Skeletal muscle satellite cell (primary cell): ENCODE measurements around the gene KIF26A.

Experiments
- H3K27me3 ChIP-seq: 2 replicates; pipeline ENCODE4 v1.7.0; 2013; ENCODE audit warnings: low read length; ENCODE audit not compliant: control insufficient read depth, insufficient read depth
- H3K36me3 ChIP-seq: 2 replicates; pipeline ENCODE4 v1.7.0; 2013; ENCODE audit warnings: mild to moderate bottlenecking, control low read depth, low read length; ENCODE audit not compliant: insufficient read depth
- H3K4me1 ChIP-seq: 2 replicates; pipeline ENCODE4 v1.7.0; 2013; ENCODE audit warnings: low read length; ENCODE audit not compliant: control insufficient read depth, insufficient read depth
- H3K4me2 ChIP-seq: 2 replicates; pipeline ENCODE4 v1.7.0; 2013; ENCODE audit warnings: mild to moderate bottlenecking, low read length
- H3K4me3 ChIP-seq: 2 replicates; pipeline ENCODE4 v1.7.0; 2013; ENCODE audit warnings: low read length
- H3K9ac ChIP-seq: 2 replicates; pipeline ENCODE4 v1.7.0; 2013; ENCODE audit warnings: mild to moderate bottlenecking, low read depth, low read length, moderate library complexity
- H3K9me3 ChIP-seq: replicated peaks from 2 replicates; pipeline ENCODE4 v1.7.0; 2013; ENCODE audit warnings: mild to moderate bottlenecking, control low read depth, low read length

Gene KIF26A

GRCh38 chr14:104214431-104215218 is 76.2 kb downstream of the KIF26A start:
- no peaks in the 10 kb centered on the region for H3K27me3 ChIP-seq
- no peaks in the 10 kb centered on the region for H3K4me1 ChIP-seq

GRCh38 chr14:104215706-104216334 is 77.4 kb downstream of the KIF26A start:
- Histone ChIP-seq H3K36me3 (no peaks in the 10 kb centered on the region), H3K4me1 (no peaks in the 10 kb centered on the region), H3K4me2 (no peak overlapping the region), H3K9me3 (peaks cover 10% of the 10 kb centered on the region), H3K4me3 (no peak overlapping the region), H3K9ac (no peak overlapping the region), H3K27me3 (no peaks in the 10 kb centered on the region)

More at GRCh38 chr14:104214431-104215218, 76.2 kb downstream of the KIF26A start:
- H3K4me3 ChIP-seq = no peak overlapping the region
- no peak overlapping the region for H3K4me2 ChIP-seq
- H3K36me3 ChIP-seq = no peaks in the 10 kb centered on the region
- no peak overlapping the region for H3K9ac ChIP-seq
- peaks cover 10% of the 10 kb centered on the region for H3K9me3 ChIP-seq

DNA sequence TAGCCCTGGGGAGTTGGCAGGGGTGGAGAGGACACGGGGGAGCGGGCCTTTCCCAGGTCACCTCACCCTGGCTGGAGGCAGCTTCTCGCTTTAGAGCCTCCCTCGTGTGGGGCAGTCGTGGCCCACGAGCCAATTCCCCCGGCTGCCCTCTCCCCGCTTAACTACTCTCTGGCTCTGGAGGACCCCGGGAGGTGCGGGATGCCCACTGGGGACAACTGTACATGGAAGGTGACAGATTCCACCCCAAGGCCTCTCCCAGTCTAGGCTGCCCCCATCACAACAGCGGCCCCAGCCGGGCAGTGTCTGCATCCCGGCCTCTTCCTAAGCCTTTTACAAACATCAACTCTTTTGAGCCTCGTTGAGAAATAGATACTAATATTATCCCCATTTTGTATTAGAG is 78.1 kb downstream of the KIF26A start:
- Histone ChIP-seq H3K36me3 (no peaks in the 10 kb centered on the region), H3K4me1 (no peaks in the 10 kb centered on the region), H3K9ac (no peak overlapping the region), H3K4me2 (no peak overlapping the region), H3K9me3 (peaks cover 10% of the 10 kb centered on the region), H3K4me3 (no peak overlapping the region), H3K27me3 (no peaks in the 10 kb centered on the region)

- no peak overlapping the region for H3K9ac ChIP-seq
- H3K4me2 ChIP-seq = no peak overlapping the region
- peaks cover 7% of the 10 kb centered on the region for H3K9me3 ChIP-seq
- no peaks in the 10 kb centered on the region for H3K36me3 ChIP-seq
- no peaks in the 10 kb centered on the region for H3K4me1 ChIP-seq
- no peak overlapping the region for H3K4me3 ChIP-seq
- H3K27me3 ChIP-seq = no peaks in the 10 kb centered on the region
Measured at GRCh38 chr14:104217486-104218360, 79.3 kb downstream of the KIF26A start.

GRCh38 chr14:104218361-104219180 is 80.2 kb downstream of the KIF26A start:
- Histone ChIP-seq H3K27me3 (no peaks in the 10 kb centered on the region), H3K4me2 (no peak overlapping the region), H3K4me3 (no peak overlapping the region), H3K9ac (no peak overlapping the region), H3K9me3 (peaks cover under 1% of the 10 kb centered on the region), H3K4me1 (no peaks in the 10 kb centered on the region), H3K36me3 (no peaks in the 10 kb centered on the region)

DNA sequence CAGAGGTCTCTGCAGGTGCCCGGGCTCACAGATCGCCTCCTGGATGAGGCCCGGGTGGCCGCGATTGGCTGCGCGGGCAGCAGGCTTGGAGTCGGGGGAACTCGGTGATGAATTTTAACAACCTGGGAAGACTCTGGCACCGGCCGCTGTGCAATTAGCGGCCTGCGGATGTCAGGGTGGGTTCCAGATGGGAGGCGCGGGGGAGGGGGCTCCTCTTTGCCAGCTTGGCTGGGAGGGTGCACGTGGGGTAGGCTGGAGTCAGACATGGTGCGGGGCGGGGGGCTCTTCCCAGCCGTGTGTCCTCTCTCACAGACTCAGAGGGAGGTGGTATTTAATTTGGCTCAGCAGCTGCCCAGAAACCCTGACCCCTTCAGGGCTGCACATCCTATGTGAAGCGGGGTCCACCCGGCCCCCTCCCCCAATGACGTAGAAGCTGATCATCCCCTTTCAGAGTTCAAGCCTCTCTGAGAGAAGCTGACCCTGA is 81.4 kb downstream of the KIF26A start:
- H3K4me3 ChIP-seq = no peak overlapping the region
- H3K36me3 ChIP-seq = no peaks in the 10 kb centered on the region
- H3K4me1 ChIP-seq = no peaks in the 10 kb centered on the region
- no peaks in the 10 kb centered on the region for H3K27me3 ChIP-seq
- peaks cover 4% of the 10 kb centered on the region for H3K9me3 ChIP-seq
- H3K9ac ChIP-seq = no peak overlapping the region
- H3K4me2 ChIP-seq = no peak overlapping the region

GRCh38 chr14:104220215-104221070 is 82.1 kb downstream of the KIF26A start:
- Histone ChIP-seq H3K9me3 (peaks cover 6% of the 10 kb centered on the region), H3K9ac (no peak overlapping the region), H3K4me2 (no peak overlapping the region), H3K4me1 (no peaks in the 10 kb centered on the region), H3K4me3 (no peak overlapping the region), H3K36me3 (no peaks in the 10 kb centered on the region), H3K27me3 (no peaks in the 10 kb centered on the region)

- Histone ChIP-seq H3K9me3 (peaks cover 6% of the 10 kb centered on the region), H3K4me2 (no peak overlapping the region), H3K4me3 (no peak overlapping the region), H3K9ac (no peak overlapping the region), H3K36me3 (no peaks in the 10 kb centered on the region), H3K27me3 (no peaks in the 10 kb centered on the region), H3K4me1 (no peaks in the 10 kb centered on the region)
Measured at GRCh38 chr14:104221071-104221625, 82.8 kb downstream of the KIF26A start.

GRCh38 chr14:104221636-104222369 is 83.4 kb downstream of the KIF26A start:
- no peak overlapping the region for H3K4me3 ChIP-seq
- no peaks in the 10 kb centered on the region for H3K27me3 ChIP-seq
- peaks cover 6% of the 10 kb centered on the region for H3K9me3 ChIP-seq
- no peaks in the 10 kb centered on the region for H3K36me3 ChIP-seq
- H3K4me1 ChIP-seq = no peaks in the 10 kb centered on the region
- H3K4me2 ChIP-seq = no peak overlapping the region
- no peak overlapping the region for H3K9ac ChIP-seq
